Activated T-helper 1 cell treated with Interleukin-2 at 50 U/mL for 16 hours (primary cell): ENCODE data around the gene PROK1.
A peak's percentile ranks its signal among the peaks of the same experiment; 100 is the strongest.
"Not testable (repeated sequence)": the region's sequence is repeated elsewhere in the genome, so short reads cannot be mapped to it uniquely, and the experiment has no call there.

Experiments
- DNase-seq: peaks from one replicate; pipeline ENCODE4 v3.0.0-alpha.2; 2020; ENCODE audit warnings: low read depth

PROK1 gene, protein sequence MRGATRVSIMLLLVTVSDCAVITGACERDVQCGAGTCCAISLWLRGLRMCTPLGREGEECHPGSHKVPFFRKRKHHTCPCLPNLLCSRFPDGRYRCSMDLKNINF

DNA sequence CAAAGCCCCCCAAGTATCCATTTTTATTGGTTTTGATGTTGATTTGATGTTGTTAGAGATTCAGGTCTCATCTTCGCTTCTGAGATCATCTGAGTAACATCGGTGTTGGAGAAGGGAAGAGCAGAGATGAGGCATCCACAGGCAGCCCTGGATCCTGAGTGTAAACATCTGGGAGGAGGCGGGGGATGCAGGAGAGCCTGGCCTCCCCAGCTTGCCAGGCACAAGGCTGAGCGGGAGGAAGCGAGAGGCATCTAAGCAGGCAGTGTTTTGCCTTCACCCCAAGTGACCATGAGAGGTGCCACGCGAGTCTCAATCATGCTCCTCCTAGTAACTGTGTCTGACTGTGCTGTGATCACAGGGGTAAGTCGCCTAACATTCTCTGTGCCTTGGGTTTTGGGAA lies at the start of gene PROK1:
TSS of gene PROK1 (plus strand) at position 221 of the 400 bp plus-strand sequence. CDS start at position 289, 68 bp downstream.
- no peak for DNase-seq

DNA sequence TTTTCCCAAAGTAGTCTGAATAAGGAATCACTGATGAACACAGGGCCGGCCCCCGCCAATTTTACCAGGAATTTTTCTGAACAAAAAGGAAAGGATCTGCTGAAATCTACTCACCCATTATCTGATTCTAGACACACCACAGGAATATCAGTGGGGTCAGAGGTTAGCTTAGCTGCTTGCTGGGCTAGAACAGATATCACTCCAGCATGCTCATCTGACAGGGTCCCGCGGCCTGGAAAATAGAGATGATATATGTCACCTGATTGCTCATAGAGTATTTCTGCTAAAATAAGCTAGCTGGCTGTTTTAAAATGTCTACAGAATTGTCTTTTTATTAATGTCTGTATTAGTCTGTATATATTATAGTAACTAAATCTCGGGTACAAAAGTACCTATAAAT lies 47.1 kb upstream of the PROK1 start:
- no peak for DNase-seq

DNA sequence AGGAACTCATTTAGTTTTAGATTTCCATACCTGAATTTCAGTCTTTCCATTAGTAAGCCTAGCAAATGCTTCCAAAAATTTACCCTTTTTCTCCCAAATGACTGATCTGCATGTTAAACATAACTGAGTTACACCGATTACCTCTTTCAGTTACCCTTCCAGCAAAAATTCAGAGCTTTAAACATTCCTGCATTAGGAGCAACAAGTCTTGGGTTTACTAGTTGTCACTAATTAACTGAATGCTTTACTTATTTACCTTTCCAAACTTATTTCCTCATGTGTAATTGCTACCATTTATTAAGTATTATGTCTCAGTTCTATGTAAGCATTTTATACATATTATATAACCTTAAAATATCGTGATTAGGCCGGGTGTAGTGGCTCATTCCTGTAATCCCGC lies 46.5 kb upstream of the PROK1 start:
- DNase-seq, result no peak

DNA sequence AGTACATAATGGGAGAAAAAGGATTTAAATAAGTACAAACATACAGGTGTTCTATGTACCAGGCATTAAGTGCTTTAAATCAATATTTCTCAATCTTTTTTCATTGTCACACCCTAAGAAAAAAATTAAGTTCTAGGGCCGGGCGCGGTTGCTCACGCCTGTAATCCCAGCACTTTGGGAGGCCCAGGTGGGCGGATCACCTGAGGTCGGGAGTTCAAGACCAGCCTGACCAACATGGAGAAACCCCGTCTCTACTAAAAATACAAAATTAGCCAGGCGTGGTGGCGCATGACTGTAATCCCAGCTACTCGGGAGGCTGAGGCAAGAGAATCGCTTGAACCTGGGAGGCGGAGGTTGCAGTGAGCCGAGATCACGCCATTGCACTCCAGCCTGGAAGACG lies 44.5 kb upstream of the PROK1 start:
- not testable (repeated sequence) for DNase-seq

DNA sequence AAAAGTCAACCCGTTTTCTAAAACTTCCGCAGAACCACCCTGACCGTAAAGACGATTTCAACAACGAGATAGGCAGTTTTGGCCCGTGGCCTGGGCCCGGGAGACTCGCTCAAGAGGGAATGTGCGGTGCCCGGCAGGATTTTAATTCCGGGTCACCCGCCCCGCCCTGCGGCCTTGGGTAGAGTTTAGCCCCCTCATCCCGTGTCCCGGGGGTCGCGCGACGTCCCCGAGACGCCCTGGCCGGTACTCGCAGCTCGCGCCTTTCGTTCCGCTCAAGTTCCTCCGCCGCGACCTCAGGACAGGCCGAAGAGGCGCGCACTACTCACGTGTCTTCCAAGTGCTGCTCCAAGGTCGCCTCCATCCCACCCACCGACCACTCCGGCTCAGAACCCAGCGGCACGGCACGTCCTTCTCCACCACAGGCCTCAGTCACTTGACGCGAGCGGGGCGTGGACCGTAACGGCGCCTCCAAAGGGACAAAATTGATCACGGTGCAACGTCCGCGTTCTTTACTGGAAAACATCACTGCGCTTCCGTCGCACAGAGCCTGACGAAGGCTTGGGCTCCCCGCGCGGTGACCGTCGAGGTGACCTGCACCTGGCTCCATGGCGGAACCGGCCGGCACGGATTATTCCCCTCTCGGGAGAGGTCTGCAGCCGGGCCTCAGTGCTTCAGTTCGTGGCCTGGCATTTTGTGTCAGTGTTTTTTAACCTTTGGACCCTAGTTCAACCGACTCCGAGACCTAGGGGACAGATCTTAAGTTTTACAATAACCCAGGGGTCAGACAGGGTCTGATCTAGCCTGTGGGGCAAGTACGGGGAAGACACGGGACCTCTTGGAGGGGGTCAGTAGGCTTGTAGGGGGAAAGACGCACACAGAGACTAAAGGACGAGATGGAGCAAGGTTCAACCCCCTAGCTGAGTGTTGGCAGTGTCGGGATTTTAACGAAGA lies 43.4 kb upstream of the PROK1 start, which contains the start of gene LAMTOR5:
TSS of gene LAMTOR5 (minus strand) at position 435 of the 951 bp plus-strand sequence. CDS start at position 361, 74 bp downstream.
- DNase-seq, result peak; percentile 81

DNA sequence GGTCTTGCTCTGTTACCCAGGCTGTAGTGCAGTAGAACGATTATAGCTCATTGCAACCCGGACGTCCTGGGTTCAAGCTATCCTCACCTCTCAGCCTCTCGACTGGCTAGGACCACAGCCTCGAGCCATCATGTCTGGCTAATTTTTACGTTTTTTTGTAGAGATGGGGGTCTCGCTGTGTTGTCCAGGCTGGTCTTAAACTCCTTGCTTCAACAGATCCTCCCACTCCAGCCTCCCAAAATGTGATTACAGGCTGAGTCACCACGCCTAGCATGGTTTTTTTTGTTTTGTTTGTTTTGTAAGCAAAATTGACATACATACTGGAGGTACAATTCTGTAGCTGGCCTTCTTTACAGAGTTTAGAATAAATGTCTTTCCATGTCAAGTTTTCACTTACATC lies 42.5 kb upstream of the PROK1 start:
- DNase-seq, result no peak

DNA sequence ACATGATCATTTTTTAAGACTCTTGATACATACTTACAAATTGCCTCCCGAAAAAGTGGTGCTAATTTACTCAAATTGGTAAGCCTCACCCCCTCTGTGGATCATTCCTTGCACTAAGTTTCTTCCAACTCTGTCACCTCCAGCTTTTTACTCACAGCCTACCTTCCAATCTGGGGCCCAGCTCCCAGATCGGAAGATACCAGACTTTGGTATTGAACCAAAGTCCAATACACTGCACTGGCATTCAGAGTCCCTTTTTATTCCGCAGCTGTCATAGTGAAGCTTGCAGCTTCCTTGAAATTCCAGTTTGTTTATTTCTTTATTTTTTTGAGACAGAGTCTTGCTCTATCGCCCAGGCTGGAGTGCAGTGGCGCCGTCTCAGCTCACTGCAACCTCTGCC lies 41.6 kb upstream of the PROK1 start:
- DNase-seq, result no peak

DNA sequence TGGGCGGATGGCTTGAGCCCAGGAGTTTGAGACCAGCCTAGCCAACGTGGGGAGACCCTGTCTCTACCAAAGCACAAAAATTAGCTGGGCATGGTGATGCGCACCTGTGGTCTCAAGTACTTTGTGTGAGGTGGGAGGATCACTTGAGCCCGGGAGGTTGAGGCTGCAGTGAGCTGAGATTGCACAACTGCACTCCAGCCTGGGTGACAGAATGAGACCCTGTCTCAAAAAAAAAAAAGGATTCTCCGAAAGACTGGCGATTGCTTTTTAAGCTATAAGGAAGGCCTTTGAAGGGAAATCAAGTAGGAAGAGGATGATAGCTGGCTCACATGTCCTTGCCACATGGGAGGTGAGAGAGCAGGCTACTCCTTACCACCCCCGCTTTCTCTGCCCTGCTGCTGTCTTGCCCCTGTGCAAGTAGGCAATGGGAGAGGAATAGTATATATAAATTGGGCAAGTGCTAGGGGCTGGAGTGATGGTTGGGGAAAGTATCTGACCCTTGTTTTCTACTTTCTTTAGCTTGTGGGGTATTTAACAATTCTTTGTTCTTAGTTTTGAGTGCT lies 39.7 kb upstream of the PROK1 start:
- DNase-seq, result no peak

DNA sequence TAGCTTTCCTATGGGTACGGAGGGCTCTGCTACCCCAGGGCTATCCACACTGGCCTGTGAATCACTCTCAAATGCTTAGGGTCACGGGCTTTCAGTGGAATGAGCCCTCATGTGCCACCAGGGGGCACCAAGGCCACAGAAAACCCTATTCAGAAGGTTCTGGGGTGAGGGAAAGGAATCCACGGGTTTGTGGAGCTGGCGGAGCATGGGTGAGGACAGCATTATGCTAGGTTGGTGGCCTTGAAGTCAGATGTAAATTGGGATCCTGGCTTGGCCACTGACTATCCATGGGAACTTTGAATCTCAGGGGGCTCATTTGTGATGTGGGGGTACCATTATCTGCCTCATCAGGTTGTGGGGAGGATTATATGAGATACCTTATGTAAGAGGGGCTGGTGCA lies 38.4 kb upstream of the PROK1 start:
- peak; percentile 34 for DNase-seq

DNA sequence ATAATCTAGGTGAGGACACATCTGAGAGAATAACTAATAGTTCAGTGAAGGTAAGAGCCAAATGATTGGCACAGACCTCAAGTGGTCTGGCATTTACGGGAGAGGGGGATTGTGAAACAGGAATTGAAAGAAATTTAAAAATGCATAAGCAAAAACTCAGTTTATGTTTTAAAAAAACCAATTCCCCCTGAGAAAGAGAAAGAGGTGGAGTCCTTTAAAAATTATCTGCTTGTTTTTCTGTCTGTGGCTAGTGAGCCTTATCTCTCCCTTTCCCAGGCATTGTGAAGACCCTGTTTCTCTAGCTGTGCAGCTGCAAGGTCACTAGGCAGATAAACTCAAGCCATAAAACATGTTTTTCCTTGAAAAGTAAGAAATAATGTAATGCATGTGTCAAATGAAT lies 37.9 kb upstream of the PROK1 start:
- DNase-seq, result not testable (repeated sequence)

DNA sequence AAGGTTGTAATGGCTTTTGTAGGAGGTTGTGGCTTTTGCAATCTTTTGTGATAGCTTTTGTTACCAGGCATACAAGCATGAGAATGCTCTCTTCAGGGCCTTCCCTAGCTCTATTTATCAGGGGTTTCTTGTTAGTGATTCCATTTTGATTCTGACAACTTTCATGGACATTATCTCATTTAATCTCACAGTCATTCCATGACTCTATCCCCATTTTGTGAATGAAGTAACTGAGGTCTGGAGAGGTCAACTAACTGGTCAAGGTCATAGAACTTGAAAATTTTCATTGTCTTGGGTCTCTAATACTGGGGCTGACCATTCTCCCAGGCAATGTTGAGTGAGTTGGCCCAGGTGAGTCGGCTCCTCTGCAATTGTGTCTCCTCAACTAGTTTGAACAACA lies 32.2 kb upstream of the PROK1 start:
- no peak for DNase-seq

DNA sequence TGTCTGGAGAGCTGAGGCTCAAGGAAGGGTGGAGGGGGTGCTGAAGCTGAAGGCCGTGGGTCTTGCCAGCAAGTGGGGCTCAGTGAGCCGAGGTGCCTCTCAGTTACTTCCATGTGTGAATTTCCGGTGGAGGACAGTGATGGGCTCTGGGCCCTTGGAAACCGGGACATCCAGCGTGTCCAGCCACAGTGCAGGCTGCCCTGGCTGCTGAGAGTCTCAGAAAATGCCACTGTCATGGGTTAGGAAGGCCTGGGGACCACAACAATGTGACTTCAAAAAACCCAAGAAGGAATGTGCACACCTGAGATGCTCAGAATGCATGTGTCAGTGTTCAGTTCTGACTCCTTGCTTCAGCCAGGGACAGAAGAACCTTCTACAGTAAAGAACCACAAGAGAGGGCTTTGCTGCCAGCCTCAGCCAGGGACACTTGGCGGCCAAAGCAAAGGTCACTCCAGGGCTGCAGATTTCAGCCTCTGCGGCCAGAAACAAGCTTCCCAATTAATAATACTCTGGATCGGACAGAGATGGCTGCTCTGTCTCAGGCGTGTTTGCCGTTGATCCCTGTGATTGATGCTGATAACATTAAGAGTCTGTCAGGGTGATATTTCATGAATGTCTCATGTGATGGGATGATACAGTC lies 30.8 kb upstream of the PROK1 start:
- no peak for DNase-seq

DNA sequence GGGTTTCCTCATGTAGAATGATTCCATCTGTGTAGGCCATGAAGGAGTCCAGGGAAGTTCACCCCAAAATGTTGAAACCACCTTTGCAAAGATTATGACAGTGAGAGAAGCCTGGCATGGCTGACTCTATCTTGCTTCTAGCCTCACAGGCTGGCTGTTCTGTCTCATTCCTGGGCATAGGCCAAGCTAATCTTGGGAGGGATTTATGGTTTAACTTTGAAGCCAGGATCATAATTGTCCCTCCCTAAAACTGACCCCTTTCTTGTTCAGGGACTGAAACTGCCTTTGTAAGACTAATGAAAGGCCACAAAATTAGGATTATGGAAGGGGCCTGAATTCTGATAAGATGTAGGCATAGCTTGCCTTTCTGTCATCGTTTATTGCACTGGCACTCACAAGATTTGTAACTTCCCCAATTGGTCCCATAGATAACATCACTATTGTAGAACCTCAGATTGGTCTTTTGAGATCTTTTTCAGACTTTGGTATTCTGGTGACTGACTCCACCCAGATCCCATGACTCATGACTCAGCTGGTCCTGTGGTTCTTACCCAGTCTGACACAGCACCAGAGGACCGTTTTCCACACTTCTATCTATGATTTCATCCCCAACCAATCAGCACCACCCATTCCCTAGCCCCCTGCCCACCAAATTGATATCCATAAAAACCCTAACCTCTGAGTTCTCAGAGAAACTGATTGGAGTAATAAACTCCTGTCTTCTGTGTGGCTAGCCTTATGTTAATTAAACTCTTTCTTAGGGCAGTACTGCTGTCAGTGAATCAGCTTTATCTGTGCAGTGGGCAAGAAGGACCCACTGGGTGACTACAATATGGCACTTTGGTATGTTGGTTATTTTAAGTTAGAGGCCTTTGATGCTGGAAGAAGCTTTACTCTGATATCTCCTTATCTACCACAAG lies 29.8 kb upstream of the PROK1 start:
- no peak for DNase-seq

DNA sequence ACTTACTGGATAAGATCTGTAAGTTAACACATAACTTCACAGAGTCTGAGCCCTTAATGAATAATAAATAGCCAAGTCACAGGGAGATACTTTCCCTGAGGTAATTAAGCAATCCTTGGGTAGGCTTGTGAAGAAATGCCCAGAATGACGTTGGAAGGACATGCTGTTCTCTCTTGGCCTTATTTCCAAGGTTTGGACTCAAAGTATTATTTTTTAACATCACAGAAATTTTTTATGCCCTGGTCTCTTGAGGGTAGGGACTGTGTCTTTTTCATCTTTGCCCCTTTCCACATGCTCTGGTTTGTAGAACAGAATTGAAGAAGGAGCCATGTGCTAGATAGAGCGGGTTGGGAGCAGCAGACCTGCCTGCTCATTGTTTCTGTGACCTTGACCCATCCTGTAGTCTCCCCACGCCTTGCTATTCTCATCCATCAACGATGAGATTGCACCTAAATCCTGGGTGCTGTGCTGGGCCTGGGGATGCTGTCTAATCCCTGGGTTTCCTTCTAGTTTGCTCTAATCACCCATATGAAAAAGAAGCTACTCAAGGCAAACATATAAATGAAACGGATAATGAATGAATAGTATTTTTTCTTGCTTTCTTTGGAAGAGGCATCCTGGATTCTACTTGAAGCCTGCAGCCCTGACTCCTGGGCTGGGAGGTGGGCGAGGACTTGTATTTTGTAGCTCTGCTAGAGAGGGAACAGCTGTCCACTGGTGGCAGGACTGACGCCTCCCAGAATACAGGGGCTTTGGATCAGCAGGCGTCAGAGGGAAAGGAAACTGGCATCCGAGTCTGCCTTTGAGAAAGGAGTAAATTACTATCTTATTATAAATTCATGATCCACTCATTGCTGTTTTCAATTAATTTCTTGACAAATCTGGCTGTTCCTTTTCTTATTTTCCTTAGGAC lies 26.0 kb upstream of the PROK1 start:
- no peak for DNase-seq

DNA sequence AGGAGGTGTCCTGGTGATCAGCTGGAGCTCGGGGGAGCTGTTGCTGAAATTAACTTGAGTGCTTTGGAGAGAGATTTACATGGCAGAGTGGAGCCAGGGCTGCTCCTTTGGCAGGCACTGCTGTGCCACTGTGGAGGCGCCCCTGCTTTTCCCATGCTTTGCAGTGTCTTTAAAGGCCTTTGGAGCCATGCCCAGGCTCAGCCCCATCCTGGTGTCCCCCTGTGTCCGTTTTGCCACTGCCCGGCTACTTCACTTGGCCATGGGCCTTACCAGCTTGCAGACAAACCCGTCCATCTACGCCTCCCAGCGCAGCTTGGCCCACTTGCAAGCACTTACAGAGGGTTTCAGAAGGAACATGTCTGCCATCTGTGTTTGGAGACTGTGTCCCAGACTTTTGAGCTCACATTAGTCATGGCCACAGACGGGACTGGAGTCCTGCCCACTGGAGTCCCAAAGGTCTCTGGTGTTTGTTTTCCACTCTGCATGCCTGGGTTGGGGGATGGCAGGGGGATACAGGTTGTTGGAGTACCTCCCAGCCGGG lies 25.3 kb upstream of the PROK1 start:
- DNase-seq, result no peak

DNA sequence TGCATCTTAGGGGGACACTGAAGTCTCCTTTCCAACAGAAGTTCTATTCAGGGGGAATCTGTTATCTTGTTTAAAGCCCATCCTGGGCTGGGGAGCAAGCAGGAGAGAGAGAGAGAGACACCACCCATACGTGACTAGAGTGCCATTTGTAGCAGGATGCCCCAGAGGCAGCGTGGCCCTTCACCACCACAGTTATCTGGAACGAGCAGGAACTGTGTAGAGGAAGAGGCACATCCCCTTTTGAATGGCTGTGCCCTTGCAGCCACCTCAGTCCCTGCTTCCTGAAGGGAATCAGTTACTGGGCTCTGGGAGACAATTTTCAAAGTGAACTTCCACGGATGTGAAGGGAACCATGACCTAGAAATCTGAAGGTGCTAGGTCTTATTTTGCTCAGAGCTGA lies 24.1 kb upstream of the PROK1 start:
- no peak for DNase-seq

DNA sequence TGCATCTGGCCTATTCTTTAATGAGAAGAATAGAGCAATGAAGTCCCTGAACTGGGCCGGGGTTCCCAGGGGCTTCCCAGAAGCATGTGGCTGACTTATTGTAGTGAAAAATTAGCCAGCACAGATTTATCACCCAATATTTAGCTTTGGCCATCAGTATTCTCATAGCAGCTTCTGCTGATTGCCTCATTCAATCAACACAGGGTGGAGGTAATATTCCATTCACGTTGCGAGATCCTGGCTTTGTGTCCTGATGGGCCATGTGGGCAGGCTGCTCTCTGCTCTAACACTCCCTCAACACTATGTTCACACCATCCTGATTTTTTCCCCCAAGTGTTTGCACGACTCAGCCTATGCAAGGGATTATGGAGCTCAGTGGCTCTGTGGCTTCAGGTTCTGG lies 22.0 kb upstream of the PROK1 start:
- no peak for DNase-seq

DNA sequence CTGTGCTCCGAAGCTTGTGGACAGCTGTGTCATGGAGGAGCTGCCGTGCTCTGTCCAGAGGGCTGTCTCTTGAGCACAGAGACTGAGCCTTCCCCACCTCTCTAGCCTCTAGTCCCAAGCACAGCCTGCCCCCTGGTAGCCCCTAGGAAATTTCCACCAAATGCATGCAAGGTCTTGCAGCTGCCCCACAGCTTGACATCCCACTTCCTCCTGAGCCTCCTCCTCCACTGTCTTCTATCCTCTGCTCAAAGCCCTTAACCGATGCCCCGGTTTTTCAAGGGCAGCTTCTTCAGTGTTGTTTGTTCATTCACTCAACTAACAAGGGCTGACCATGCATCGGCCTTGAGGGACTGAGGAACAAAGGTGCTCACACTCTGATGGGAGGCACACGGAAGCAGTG lies 20.6 kb upstream of the PROK1 start:
- no peak for DNase-seq

DNA sequence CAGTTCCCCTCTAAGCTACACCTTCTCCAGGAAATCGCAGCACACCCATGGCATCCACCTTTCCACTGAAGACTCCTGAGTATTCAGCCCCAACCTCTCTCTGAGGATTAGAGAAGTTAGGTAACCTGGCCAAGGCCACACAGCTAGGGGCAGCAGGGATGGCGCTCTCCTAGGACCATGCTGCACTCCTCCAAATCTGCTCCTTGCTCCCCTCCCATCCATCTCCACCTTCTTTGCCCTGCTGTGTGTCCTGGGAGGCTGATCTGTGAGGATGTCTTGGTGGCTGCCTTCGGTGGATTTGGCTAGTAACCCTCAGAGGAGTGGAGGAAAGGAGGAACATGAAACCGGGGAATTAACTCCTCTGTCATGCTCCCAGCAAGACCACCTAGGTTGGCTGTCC lies 20.0 kb upstream of the PROK1 start:
- no peak for DNase-seq

DNA sequence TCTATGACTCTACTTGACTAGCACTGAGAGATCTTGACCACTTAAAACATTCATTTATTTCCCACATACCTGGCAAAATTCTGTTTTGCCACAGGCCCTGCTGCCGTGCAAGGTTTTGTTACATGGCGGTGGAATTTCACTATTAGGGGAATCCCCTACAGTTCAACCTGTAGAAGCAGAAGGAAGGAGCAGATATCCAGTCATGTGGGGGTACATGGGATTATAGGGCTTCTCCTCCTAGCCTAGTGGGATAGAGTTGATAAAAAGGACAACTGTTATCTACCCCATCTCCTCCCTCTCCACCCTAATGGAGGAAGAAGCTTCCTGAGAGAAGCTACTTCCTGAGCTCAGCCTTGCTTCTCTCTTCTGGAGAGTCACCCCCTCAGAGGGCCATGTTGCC lies 17.7 kb upstream of the PROK1 start:
- no peak for DNase-seq
